ENCODE data around the gene COL6A3.

GRCh38 chr2:237378650-237379049 lies 35.3 kb downstream of the COL6A3 start:
- TF ChIP-seq EZH2phosphoT487 (IDR thresholded peaks at IDR 0.05; ENCODE audit: borderline replicate concordance, low read length) (no peak), CTCF (IDR thresholded peaks at IDR 0.05; ENCODE audit: low read depth, low read length, poor library complexity, severe bottlenecking) (no peak)

All from DOHH2 (cell line).